HepG2 (cell line): Measurements from ENCODE around the gene CDK14. TPM values are rescaled to one million over a fixed set of nuclear protein-coding genes. Genes with fewer than 3 reads are reported as not detected.

Experiments
- ATAC-seq: fragments of 200-7000 bp; cut with Tn5 transposase; 3 replicates; pipeline ENCODE4 v1.9.1; 2020; ENCODE audit warnings: mild to moderate bottlenecking, moderate library complexity
- BruUV-seq: library from RNA; stranded (reverse); fragments of 400-500 nt; replicated peaks from 2 replicates; lab custom pipeline; 2021; lab: Mats Ljungman, UMichigan
- CTCF ChIA-PET: fragments of 300-600 bp; formaldehyde crosslinking; extraction: SDS; loops from one replicate; lab custom pipeline; 2021; ENCODE audit warnings: low total read pairs, inconsistent platforms, low intra/inter-chr PET ratio; lab: Yijun Ruan, JAX
- POLR2A ChIA-PET: fragments of 350-600 bp; sonication (Branson Sonifier 250); formaldehyde crosslinking; loops from one replicate; lab custom pipeline; 2020; ENCODE audit warnings: antibody characterized with exemption, inconsistent platforms; lab: Yijun Ruan, JAX
- DNase-seq: peaks from one replicate; pipeline ENCODE4 v3.0.0-alpha.2; 2015; ENCODE audit warnings: low spot score
- FAIRE-seq: peaks from 3 replicates; lab custom pipeline; 2011; peaks lifted over from hg19 to GRCh38; lab: Jason Lieb, UNC
- H2AFZ ChIP-seq: one replicate; pipeline ENCODE4 v1.6.1; 2011; ENCODE audit warnings: low read length, inconsistent platforms
- H3K27ac ChIP-seq: fragments of 300-600 bp; 3 replicates; pipeline ENCODE4 v1.8.0; 2011; ENCODE audit warnings: mixed run types, mild to moderate bottlenecking, mixed read lengths, low read length, inconsistent platforms; ENCODE audit not compliant: insufficient read depth; ENCODE audit errors: extremely low read length
- H3K27me3 ChIP-seq, 2 experiments: fragments of 200-600 bp in 1 of 2; 2 replicates in 1 of 2; 3 replicates in 1 of 2; pipeline versions ENCODE4 v1.6.0 to v1.8.0; 2011; ENCODE audit warnings: low read length in 2 of 2, mild to moderate bottlenecking in 2 of 2, moderate library complexity in 2 of 2, inconsistent platforms in 1 of 2; ENCODE audit not compliant: insufficient read depth in 2 of 2, control insufficient read depth in 1 of 2
- H3K36me3 ChIP-seq, 2 experiments: fragments of 200-600 bp in 1 of 2; replicated peaks in 1 of 2; 2 replicates in 1 of 2; 3 replicates in 1 of 2; pipeline versions ENCODE4 v1.5.1 to v1.8.0; 2011; ENCODE audit warnings: low read length in 2 of 2, inconsistent platforms in 1 of 2; ENCODE audit not compliant: insufficient read depth in 2 of 2, control insufficient read depth in 1 of 2
- H3K4me1 ChIP-seq: 2 replicates; pipeline ENCODE4 v1.5.1; 2012; ENCODE audit warnings: low read length, inconsistent platforms; ENCODE audit not compliant: insufficient read depth
- H3K4me2 ChIP-seq: 2 replicates; pipeline ENCODE4 v1.6.0; 2011; ENCODE audit warnings: low read depth, low read length, inconsistent platforms
- H3K4me3 ChIP-seq, 3 experiments: fragments of 200-600 bp in 1 of 3; sonication (generic), shearing (Covaris generic) in 1 of 3; replicated peaks in 1 of 3; 2 replicates each; pipeline ENCODE4 v1.5.1; 2011 to 2016; ENCODE audit warnings: low read length in 3 of 3, inconsistent platforms in 2 of 3, low read depth in 2 of 3, mild to moderate bottlenecking in 2 of 3, control low read depth in 1 of 3, mixed read lengths in 1 of 3; ENCODE audit not compliant: insufficient read depth in 1 of 3
- H3K79me2 ChIP-seq: one replicate; pipeline ENCODE4 v1.6.1; 2011; ENCODE audit warnings: low read length, inconsistent platforms; ENCODE audit not compliant: insufficient read depth
- H3K9ac ChIP-seq: 2 replicates; pipeline ENCODE4 v1.6.0; 2011; ENCODE audit warnings: mild to moderate bottlenecking, low read depth, low read length, inconsistent platforms; ENCODE audit not compliant: insufficient read depth
- H3K9me3 ChIP-seq: 2 replicates; pipeline ENCODE4 v1.5.1; 2012; ENCODE audit warnings: mild to moderate bottlenecking, low read length
- H4K20me1 ChIP-seq: 2 replicates; pipeline ENCODE4 v1.6.0; 2011; ENCODE audit warnings: inconsistent platforms, mild to moderate bottlenecking, low read length, moderate library complexity; ENCODE audit not compliant: insufficient read depth
- AGO1 ChIP-seq: fragments of 200-400 bp; formaldehyde crosslinking; IDR thresholded peaks from 2 replicates; pipeline ENCODE4 v1.6.1; 2017; ENCODE audit warnings: mild to moderate bottlenecking, low read depth, low read length, moderate library complexity; ENCODE audit not compliant: poor library complexity, severe bottlenecking
- ATF7 ChIP-seq, 2 experiments: fragments of 450-650 bp in 1 of 2; sonication (generic) in 1 of 2; formaldehyde crosslinking in 1 of 2; IDR thresholded peaks; 2 replicates each; pipeline versions ENCODE4 v1.4.0 to v1.6.1; 2016 to 2020; ENCODE audit warnings: antibody characterized with exemption in 1 of 2, mild to moderate bottlenecking in 1 of 2, missing genetic modification reagents in 1 of 2
- CEBPG ChIP-seq: IDR thresholded peaks from 2 replicates; pipeline ENCODE4 v1.6.1; 2016
- KLF13 ChIP-seq: sonication (generic); formaldehyde crosslinking; IDR thresholded peaks from 2 replicates; pipeline ENCODE4 v1.4.0; 2020; ENCODE audit warnings: mild to moderate bottlenecking, missing genetic modification reagents
- NFRKB ChIP-seq: fragments of 450-650 bp; IDR thresholded peaks from 2 replicates; pipeline ENCODE4 v1.6.1; 2017
- ZBTB7A ChIP-seq: sonication (generic); formaldehyde crosslinking; IDR thresholded peaks from 2 replicates; pipeline ENCODE4 v1.8.0; 2022; ENCODE audit warnings: mild to moderate bottlenecking, missing genetic modification reagents
- ZNF12 ChIP-seq: sonication (generic); formaldehyde crosslinking; IDR thresholded peaks from 2 replicates; pipeline ENCODE4 v1.5.0; 2020; ENCODE audit warnings: missing genetic modification reagents
- ZNF567 ChIP-seq: sonication (generic); formaldehyde crosslinking; IDR thresholded peaks from 2 replicates; pipeline ENCODE4 v1.8.1; 2023; ENCODE audit warnings: mild to moderate bottlenecking, missing genetic modification reagents, borderline replicate concordance
- ZNF672 ChIP-seq: sonication (generic); formaldehyde crosslinking; IDR thresholded peaks from 2 replicates; pipeline ENCODE4 v1.8.1; 2022; ENCODE audit warnings: missing genetic modification reagents
- WGBS: methylation state at CpG from one replicate; pipeline ENCODE4 v1.1.6; 2017; ENCODE audit warnings: low lambda C conversion rate; 5-methylcytosine and 5-hydroxymethylcytosine counted together
- in situ Hi-C: cut with HindIII; loops from 2 replicates; pipeline ENCODE4 v1.10.0; 2017; ENCODE audit warnings: low pct_unique_long_range_greater_than_20kb; ENCODE audit not compliant: extremely low pct_ligation_motif_present
- intact Hi-C: fragments of 100-400 bp; cut with micrococcal nuclease; formaldehyde crosslinking; loops from one replicate; pipeline ENCODE4 v1.10.0; 2022; ENCODE audit not compliant: unreplicated experiment
- polyA plus RNA-seq, 8 experiments: library from polyadenylated mRNA; depleted of rRNA in 3 of 8; stranded (reverse) in 7 of 8; unstranded in 1 of 8; fragments of >200 nt; fragmentation: Illumina TruSeq in 4 of 8; extraction: Trizol in 4 of 8; gene quantifications; 2 replicates each; pipeline versions ENCODE4 v1.2.1 to v1.2.3, GENCODE V29; 2011 to 2016; ENCODE audit warnings: low read depth in 4 of 8, missing spikeins in 1 of 8, mixed read lengths in 1 of 8; ENCODE audit not compliant: insufficient read depth in 1 of 8
- total RNA-seq, 5 experiments: library from RNA; depleted of rRNA; stranded (reverse); fragments of >200 nt; fragmentation: Illumina TruSeq; extraction: Trizol; gene quantifications; 2 replicates each; pipeline ENCODE4 v1.2.3, GENCODE V29; 2016; ENCODE audit warnings: low read depth in 1 of 5
- TF ChIP-seq, protein P1 (sequence below): sonication (generic); formaldehyde crosslinking; IDR thresholded peaks from 2 replicates; pipeline ENCODE4 v1.8.1; 2023; ENCODE audit warnings: mild to moderate bottlenecking, inconsistent platforms, moderate library complexity, missing genetic modification reagents, borderline replicate concordance
- TF ChIP-seq, protein P2 (sequence below): sonication (generic); formaldehyde crosslinking; IDR thresholded peaks from 2 replicates; pipeline ENCODE4 v1.8.0; 2023; ENCODE audit warnings: mild to moderate bottlenecking, missing genetic modification reagents
- TF ChIP-seq, protein P3 (sequence below): sonication (generic); formaldehyde crosslinking; IDR thresholded peaks from 2 replicates; pipeline ENCODE4 v1.4.0; 2020; ENCODE audit warnings: missing genetic modification reagents, borderline replicate concordance
- TF ChIP-seq, protein P4 (sequence below): IDR thresholded peaks from 2 replicates; pipeline ENCODE4 v1.6.1; 2016; ENCODE audit warnings: control low read depth

Gene CDK14
- total and polyA plus RNA-seq, 2 of the 13 experiments (the other 11 are each of a cell fraction or from before 2014, with no cell fraction given) = 0.26 to 0.71 TPM

DNA sequence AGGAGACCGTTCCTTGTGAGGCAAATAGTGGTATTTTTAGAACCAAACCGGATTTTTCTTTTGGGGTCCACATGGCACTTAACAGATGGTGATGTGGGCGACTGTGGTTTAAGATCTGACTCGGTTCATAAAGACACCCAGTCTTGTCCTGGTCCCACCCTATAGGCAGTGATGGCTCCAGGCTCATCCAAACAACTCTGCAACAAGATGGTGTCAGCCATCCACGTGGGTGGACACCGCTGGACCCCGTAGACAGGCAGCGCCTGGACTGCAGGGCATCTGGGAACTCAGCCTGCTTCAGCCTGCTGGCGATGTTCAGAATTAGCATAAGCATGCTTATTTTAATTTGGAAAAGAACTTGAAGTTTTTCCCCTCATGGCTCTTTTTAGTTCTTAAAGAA is 409.7 kb downstream of the CDK14 start (continued):
- TF ChIP-seq, protein P1, sequence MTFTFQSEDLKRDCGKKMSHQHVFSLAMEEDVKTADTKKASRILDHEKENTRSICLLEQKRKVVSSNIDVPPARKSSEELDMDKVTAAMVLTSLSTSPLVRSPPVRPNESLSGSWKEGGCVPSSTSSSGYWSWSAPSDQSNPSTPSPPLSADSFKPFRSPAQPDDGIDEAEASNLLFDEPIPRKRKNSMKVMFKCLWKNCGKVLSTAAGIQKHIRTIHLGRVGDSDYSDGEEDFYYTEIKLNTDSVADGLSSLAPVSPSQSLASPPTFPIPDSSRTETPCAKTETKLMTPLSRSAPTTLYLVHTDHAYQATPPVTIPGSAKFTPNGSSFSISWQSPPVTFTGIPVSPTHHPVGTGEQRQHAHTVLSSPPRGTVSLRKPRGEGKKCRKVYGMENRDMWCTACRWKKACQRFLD (CRISPR knock-in tag) = no peak
- TF ChIP-seq CEBPG (CRISPR knock-in tag) (no peak), ZNF567 (CRISPR knock-in tag) (no peak)

DNA sequence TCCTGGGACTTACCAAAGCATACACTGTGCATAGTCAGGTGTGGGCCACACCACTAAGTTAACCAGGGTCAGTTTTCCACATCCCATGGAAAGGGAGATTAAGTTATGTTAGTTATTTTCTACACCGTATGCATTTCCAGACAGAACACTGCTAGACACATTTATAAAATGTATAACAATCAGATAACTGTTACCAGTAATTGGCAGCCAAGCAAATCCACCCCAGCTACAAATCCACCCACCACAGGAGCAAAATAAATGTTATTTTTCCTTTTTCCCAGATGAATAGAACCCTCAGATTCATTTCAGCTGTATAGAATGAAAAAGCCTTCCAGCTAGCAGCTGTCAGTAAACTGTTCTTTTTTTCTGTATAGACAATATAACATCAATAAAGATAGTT is 411.2 kb downstream of the CDK14 start:
- intact Hi-C loops = no loop called here
- no peak for FAIRE-seq

More for the DNA sequence above, 411.2 kb downstream of the CDK14 start:
- no peak for ATAC-seq
- 58% methylated on average over 1 of the region's 1 CpG for WGBS
- Histone ChIP-seq H3K27ac (no peak overlapping the region), H3K4me2 (no peak overlapping the region), H3K9me3 (no peaks in the 10 kb centered on the region), H3K27me3 (no peaks in the 10 kb centered on the region), H3K36me3 (no peaks in the 10 kb centered on the region), H3K4me3 (no peak overlapping the region), H3K9ac (no peak overlapping the region), H3K79me2 (no peaks in the 10 kb centered on the region), H3K4me1 (no peaks in the 10 kb centered on the region), H2AFZ (no peak overlapping the region), H4K20me1 (no peaks in the 10 kb centered on the region)
- in situ Hi-C loops = loop anchor here (25.0 kb wide), 1 partner anchor 295 kb away; no protein-coding TSS in a partner anchor
- no peak for TF ChIP-seq NFRKB
- no peak for TF ChIP-seq ZBTB7A (CRISPR knock-in tag)
- TF ChIP-seq AGO1 = no peak
- TF ChIP-seq, protein P2, sequence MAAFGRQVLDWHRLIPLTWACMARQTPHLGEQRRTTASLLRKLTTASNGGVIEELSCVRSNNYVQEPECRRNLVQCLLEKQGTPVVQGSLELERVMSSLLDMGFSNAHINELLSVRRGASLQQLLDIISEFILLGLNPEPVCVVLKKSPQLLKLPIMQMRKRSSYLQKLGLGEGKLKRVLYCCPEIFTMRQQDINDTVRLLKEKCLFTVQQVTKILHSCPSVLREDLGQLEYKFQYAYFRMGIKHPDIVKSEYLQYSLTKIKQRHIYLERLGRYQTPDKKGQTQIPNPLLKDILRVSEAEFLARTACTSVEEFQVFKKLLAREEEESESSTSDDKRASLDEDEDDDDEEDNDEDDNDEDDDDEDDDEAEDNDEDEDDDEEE (CRISPR knock-in tag) = no peak
- no peak for TF ChIP-seq KLF13 (CRISPR knock-in tag)
- no peak for TF ChIP-seq ZNF672 (CRISPR knock-in tag)
- TF ChIP-seq, protein P3, sequence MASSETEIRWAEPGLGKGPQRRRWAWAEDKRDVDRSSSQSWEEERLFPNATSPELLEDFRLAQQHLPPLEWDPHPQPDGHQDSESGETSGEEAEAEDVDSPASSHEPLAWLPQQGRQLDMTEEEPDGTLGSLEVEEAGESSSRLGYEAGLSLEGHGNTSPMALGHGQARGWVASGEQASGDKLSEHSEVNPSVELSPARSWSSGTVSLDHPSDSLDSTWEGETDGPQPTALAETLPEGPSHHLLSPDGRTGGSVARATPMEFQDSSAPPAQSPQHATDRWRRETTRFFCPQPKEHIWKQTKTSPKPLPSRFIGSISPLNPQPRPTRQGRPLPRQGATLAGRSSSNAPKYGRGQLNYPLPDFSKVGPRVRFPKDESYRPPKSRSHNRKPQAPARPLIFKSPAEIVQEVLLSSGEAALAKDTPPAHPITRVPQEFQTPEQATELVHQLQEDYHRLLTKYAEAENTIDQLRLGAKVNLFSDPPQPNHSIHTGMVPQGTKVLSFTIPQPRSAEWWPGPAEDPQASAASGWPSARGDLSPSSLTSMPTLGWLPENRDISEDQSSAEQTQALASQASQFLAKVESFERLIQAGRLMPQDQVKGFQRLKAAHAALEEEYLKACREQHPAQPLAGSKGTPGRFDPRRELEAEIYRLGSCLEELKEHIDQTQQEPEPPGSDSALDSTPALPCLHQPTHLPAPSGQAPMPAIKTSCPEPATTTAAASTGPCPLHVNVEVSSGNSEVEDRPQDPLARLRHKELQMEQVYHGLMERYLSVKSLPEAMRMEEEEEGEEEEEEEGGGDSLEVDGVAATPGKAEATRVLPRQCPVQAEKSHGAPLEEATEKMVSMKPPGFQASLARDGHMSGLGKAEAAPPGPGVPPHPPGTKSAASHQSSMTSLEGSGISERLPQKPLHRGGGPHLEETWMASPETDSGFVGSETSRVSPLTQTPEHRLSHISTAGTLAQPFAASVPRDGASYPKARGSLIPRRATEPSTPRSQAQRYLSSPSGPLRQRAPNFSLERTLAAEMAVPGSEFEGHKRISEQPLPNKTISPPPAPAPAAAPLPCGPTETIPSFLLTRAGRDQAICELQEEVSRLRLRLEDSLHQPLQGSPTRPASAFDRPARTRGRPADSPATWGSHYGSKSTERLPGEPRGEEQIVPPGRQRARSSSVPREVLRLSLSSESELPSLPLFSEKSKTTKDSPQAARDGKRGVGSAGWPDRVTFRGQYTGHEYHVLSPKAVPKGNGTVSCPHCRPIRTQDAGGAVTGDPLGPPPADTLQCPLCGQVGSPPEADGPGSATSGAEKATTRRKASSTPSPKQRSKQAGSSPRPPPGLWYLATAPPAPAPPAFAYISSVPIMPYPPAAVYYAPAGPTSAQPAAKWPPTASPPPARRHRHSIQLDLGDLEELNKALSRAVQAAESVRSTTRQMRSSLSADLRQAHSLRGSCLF (CRISPR knock-in tag) = no peak
- TF ChIP-seq ZNF12 (CRISPR knock-in tag) = no peak
- TF ChIP-seq, protein P4, sequence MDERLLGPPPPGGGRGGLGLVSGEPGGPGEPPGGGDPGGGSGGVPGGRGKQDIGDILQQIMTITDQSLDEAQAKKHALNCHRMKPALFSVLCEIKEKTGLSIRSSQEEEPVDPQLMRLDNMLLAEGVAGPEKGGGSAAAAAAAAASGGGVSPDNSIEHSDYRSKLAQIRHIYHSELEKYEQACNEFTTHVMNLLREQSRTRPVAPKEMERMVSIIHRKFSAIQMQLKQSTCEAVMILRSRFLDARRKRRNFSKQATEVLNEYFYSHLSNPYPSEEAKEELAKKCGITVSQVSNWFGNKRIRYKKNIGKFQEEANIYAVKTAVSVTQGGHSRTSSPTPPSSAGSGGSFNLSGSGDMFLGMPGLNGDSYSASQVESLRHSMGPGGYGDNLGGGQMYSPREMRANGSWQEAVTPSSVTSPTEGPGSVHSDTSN (CRISPR knock-in tag) = no peak
- no peak for TF ChIP-seq ATF7 (IDR thresholded peaks at IDR 0.05)
- no peak for TF ChIP-seq ATF7 (CRISPR knock-in tag; IDR thresholded peaks at IDR 0.05)
- no peak for DNase-seq
- POLR2A ChIA-PET = no interaction called here
- CTCF ChIA-PET = no interaction called here
- no TSS peak for BruUV-seq
